H9 (cell line): Measurements from ENCODE around the gene KISS1R. TPM values are rescaled to one million over a fixed set of nuclear protein-coding genes. Genes with fewer than 3 reads are reported as not detected.

Experiments used
- DNase-seq: peaks from one replicate; pipeline ENCODE4 v3.0.0-alpha.2; 2017
- H2AFZ ChIP-seq: one replicate; pipeline ENCODE4 v1.6.1; 2013; ENCODE audit warnings: mild to moderate bottlenecking, low read length, control low read depth, moderate library complexity
- H2AK5ac ChIP-seq: 2 replicates; pipeline ENCODE4 v1.6.1; 2013; ENCODE audit warnings: low read length, control low read depth, mixed read lengths; ENCODE audit not compliant: insufficient read length
- H2BK120ac ChIP-seq: one replicate; pipeline ENCODE4 v1.6.1; 2013; ENCODE audit warnings: low read depth, mild to moderate bottlenecking, low read length, control low read depth, inconsistent platforms; ENCODE audit not compliant: poor library complexity, severe bottlenecking
- H2BK12ac ChIP-seq: 2 replicates; pipeline ENCODE4 v1.6.1; 2013; ENCODE audit warnings: low read length, control low read depth, mixed read lengths, low read depth; ENCODE audit not compliant: insufficient read length
- H2BK15ac ChIP-seq: 2 replicates; pipeline ENCODE4 v1.6.1; 2013; ENCODE audit warnings: low read depth, low read length, control low read depth
- H2BK20ac ChIP-seq: one replicate; pipeline ENCODE4 v1.6.1; 2013; ENCODE audit warnings: low read depth, mild to moderate bottlenecking, low read length, control low read depth, inconsistent platforms; ENCODE audit not compliant: poor library complexity, severe bottlenecking
- H2BK5ac ChIP-seq: 2 replicates; pipeline ENCODE4 v1.6.1; 2013; ENCODE audit warnings: low read length, control low read depth, mixed read lengths; ENCODE audit not compliant: insufficient read length
- H3K14ac ChIP-seq: 2 replicates; pipeline ENCODE4 v1.6.1; 2013; ENCODE audit warnings: low read length, control low read depth; ENCODE audit not compliant: insufficient read depth
- H3K18ac ChIP-seq: 2 replicates; pipeline ENCODE4 v1.6.1; 2013; ENCODE audit warnings: low read depth, mild to moderate bottlenecking, mixed read lengths, low read length, control low read depth; ENCODE audit not compliant: insufficient read length
- H3K23ac ChIP-seq: 2 replicates; pipeline ENCODE4 v1.6.1; 2013; ENCODE audit warnings: low read length, control low read depth, mixed read lengths, low read depth; ENCODE audit not compliant: insufficient read length
- H3K23me2 ChIP-seq: 2 replicates; pipeline ENCODE4 v1.6.1; 2013; ENCODE audit warnings: low read depth, mild to moderate bottlenecking, mixed read lengths, low read length, control low read depth; ENCODE audit not compliant: insufficient read length, poor library complexity, severe bottlenecking
- H3K27ac ChIP-seq: 2 replicates; pipeline ENCODE4 v1.5.1; 2013; ENCODE audit warnings: low read length, control low read depth, mixed read lengths, low read depth; ENCODE audit not compliant: insufficient read length
- H3K27me3 ChIP-seq: 2 replicates; pipeline ENCODE4 v1.6.1; 2013; ENCODE audit warnings: low read length, control low read depth, inconsistent platforms; ENCODE audit not compliant: insufficient read depth
- H3K4ac ChIP-seq: 2 replicates; pipeline ENCODE4 v1.6.1; 2013; ENCODE audit warnings: low read depth, mild to moderate bottlenecking, control low read depth, inconsistent platforms, low read length, moderate library complexity
- H3K4me1 ChIP-seq: 2 replicates; pipeline ENCODE4 v1.6.1; 2013; ENCODE audit warnings: low read length, control low read depth, inconsistent platforms; ENCODE audit not compliant: insufficient read depth
- H3K4me2 ChIP-seq: 2 replicates; pipeline ENCODE4 v1.6.1; 2013; ENCODE audit warnings: low read length, control low read depth, mixed read lengths; ENCODE audit not compliant: insufficient read length, insufficient read depth
- H3K56ac ChIP-seq: 2 replicates; pipeline ENCODE4 v1.6.1; 2013; ENCODE audit warnings: low read depth, mild to moderate bottlenecking, mixed read lengths, low read length, control low read depth; ENCODE audit not compliant: insufficient read length
- H3K79me1 ChIP-seq: 2 replicates; pipeline ENCODE4 v1.6.1; 2013; ENCODE audit warnings: low read depth, mild to moderate bottlenecking, moderate library complexity, low read length, control low read depth, inconsistent platforms; ENCODE audit not compliant: insufficient read depth, poor library complexity, severe bottlenecking
- H3K79me2 ChIP-seq: 2 replicates; pipeline ENCODE4 v1.6.1; 2013; ENCODE audit warnings: low read length, control low read depth, inconsistent platforms; ENCODE audit not compliant: insufficient read depth
- H3K9ac ChIP-seq: 2 replicates; pipeline ENCODE4 v1.6.1; 2013; ENCODE audit warnings: low read length, control low read depth, mixed read lengths; ENCODE audit not compliant: insufficient read length; ENCODE audit errors: extremely low read depth
- H3K9me3 ChIP-seq: one replicate; pipeline ENCODE4 v1.6.1; 2013; ENCODE audit warnings: low read depth, low read length, inconsistent platforms; ENCODE audit not compliant: control insufficient read depth
- H3T11ph ChIP-seq: one replicate; pipeline ENCODE4 v1.6.1; 2013; ENCODE audit warnings: mild to moderate bottlenecking, low read length, control low read depth, inconsistent platforms
- H4K20me1 ChIP-seq: one replicate; pipeline ENCODE4 v1.6.1; 2013; ENCODE audit not compliant: control insufficient read depth, insufficient read length, insufficient read depth
- H4K5ac ChIP-seq: 2 replicates; pipeline ENCODE4 v1.6.1; 2013; ENCODE audit warnings: low read depth, mild to moderate bottlenecking, mixed read lengths, low read length, control low read depth; ENCODE audit not compliant: insufficient read length
- H4K8ac ChIP-seq: replicated peaks from 2 replicates; pipeline ENCODE4 v1.6.1; 2013; ENCODE audit warnings: low read length, control low read depth, mixed read lengths, low read depth; ENCODE audit not compliant: insufficient read length
- H4K91ac ChIP-seq: 2 replicates; pipeline ENCODE4 v1.6.1; 2013; ENCODE audit warnings: low read depth, mild to moderate bottlenecking, moderate library complexity, mixed read lengths, low read length, control low read depth; ENCODE audit not compliant: insufficient read length
- H3K27ac Mint-ChIP-seq, 3 experiments: 2 replicates in 2 of 3; 3 replicates in 1 of 3; pipeline ENCODE4 v1.8.0; 2020 to 2021; ENCODE audit warnings: mixed read lengths in 3 of 3, mild to moderate bottlenecking in 1 of 3, moderate library complexity in 1 of 3
- H3K27me3 Mint-ChIP-seq: 2 replicates; pipeline ENCODE4 v1.8.0; 2021; ENCODE audit warnings: low read depth, mild to moderate bottlenecking, moderate library complexity, mixed read lengths
- H3K36me3 Mint-ChIP-seq, 3 experiments: 2 replicates in 2 of 3; 3 replicates in 1 of 3; pipeline ENCODE4 v1.8.0; 2020 to 2021; ENCODE audit warnings: low read depth in 3 of 3, mixed read lengths in 3 of 3; ENCODE audit not compliant: insufficient read depth in 1 of 3
- H3K4me1 Mint-ChIP-seq, 2 experiments: 2 replicates each; pipeline ENCODE4 v1.8.0; 2020; ENCODE audit warnings: mixed read lengths in 2 of 2
- H3K4me3 Mint-ChIP-seq, 2 experiments: 2 replicates in 1 of 2; 3 replicates in 1 of 2; pipeline ENCODE4 v1.8.0; 2020 to 2021; ENCODE audit warnings: mild to moderate bottlenecking in 2 of 2, mixed read lengths in 2 of 2, moderate library complexity in 1 of 2
- H3K9me3 Mint-ChIP-seq, 2 experiments: 2 replicates in 1 of 2; 3 replicates in 1 of 2; pipeline ENCODE4 v1.8.0; 2020; ENCODE audit warnings: mild to moderate bottlenecking in 2 of 2, mixed read lengths in 2 of 2, moderate library complexity in 1 of 2
- WGBS: extraction: QIAGEN DNeasy Blood & Tissue Kit; methylation state at CpG from one replicate; pipeline ENCODE4 v1.1.7; 2013; ENCODE audit warnings: missing lambda C conversion rate, low lambda C conversion rate, mixed read lengths; ENCODE audit not compliant: insufficient read length; ENCODE audit errors: extremely low coverage; 5-methylcytosine and 5-hydroxymethylcytosine counted together
- total RNA-seq: library from RNA; stranded (reverse); gene quantifications from 2 replicates; pipeline ENCODE4 v1.2.1, GENCODE V29; 2021
- TF ChIP-seq, protein P1 (sequence below): fragments of 200-600 bp; sonication (generic); conservative IDR thresholded peaks from 3 replicates; pipeline ENCODE4 v1.8.0; 2021; ENCODE audit warnings: antibody characterized with exemption, mild to moderate bottlenecking

KISS1R gene
- total RNA-seq, 1 experiment from 2014 or later = 3.3 TPM

DNA sequence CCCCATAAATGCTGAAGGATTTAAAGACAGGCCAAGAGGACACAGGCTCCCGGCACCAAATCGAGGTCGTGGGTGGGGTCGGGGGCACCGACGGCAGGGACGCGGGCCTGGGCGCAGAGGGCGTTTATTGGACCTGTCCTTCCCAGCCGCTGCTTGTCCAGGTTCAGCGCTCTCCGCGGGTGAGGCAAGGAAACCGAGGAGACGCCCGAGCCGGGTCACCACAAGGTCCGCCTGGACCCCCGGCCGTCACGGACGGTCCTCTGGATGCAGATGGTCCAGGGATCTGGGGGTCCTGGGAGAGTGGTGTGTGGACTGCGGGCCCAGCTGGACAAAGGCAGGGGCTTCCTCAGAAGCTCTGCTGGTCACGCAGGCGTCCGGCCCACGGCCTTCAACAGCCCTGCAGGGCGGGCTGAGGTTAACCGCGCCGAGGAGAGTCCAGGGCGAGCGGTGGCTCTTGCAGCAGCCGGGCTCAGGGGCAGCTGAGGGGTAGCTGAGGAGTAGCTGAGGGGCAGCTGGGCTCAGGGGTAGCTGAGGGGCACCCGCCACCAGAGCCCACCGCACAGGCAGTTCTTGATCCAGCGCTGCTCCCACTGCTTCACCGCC, 49.2 kb upstream of the KISS1R start:
- no peak overlapping the region for H3K4me2 ChIP-seq
- no peak overlapping the region for H3K18ac ChIP-seq
- TF ChIP-seq, protein P1, sequence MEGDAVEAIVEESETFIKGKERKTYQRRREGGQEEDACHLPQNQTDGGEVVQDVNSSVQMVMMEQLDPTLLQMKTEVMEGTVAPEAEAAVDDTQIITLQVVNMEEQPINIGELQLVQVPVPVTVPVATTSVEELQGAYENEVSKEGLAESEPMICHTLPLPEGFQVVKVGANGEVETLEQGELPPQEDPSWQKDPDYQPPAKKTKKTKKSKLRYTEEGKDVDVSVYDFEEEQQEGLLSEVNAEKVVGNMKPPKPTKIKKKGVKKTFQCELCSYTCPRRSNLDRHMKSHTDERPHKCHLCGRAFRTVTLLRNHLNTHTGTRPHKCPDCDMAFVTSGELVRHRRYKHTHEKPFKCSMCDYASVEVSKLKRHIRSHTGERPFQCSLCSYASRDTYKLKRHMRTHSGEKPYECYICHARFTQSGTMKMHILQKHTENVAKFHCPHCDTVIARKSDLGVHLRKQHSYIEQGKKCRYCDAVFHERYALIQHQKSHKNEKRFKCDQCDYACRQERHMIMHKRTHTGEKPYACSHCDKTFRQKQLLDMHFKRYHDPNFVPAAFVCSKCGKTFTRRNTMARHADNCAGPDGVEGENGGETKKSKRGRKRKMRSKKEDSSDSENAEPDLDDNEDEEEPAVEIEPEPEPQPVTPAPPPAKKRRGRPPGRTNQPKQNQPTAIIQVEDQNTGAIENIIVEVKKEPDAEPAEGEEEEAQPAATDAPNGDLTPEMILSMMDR = no peak
- 0 out of 5 replicates have a peak overlapping the region, but pooled peaks of 1 of the 2 experiments have one; percentile 29 for H3K4me3 Mint-ChIP-seq
- no peak for DNase-seq
- no peak overlapping the region for H3K56ac ChIP-seq
- H3K27ac ChIP-seq = no peak overlapping the region
- peak overlapping the region in 1 of 3 experiments; percentile 64; a peak in 1 of 7 replicates for H3K27ac Mint-ChIP-seq
- no peaks in the 10 kb centered on the region for H3K27me3 ChIP-seq
- no peaks in the 10 kb centered on the region for H3K79me2 ChIP-seq
- peaks cover 8 to 22% of the 10 kb centered on the region in 2 experiments for H3K4me1 Mint-ChIP-seq
- peaks cover 6% of the 10 kb centered on the region; the same call in 1 of the 2 replicates for H3K27me3 Mint-ChIP-seq
- no peak overlapping the region for H4K91ac ChIP-seq
- no peak overlapping the region for H3T11ph ChIP-seq
- H3K23ac ChIP-seq = no peak overlapping the region
- H3K4ac ChIP-seq = no peak overlapping the region
- WGBS = no CpG with 5 or more reads among the region's 39 CpGs
- no peaks in the 10 kb centered on the region for H4K20me1 ChIP-seq
- no peak overlapping the region for H2AFZ ChIP-seq
- no peak overlapping the region for H3K14ac ChIP-seq
- H2BK15ac ChIP-seq = no peak overlapping the region
- no peak overlapping the region for H4K5ac ChIP-seq
- no peak overlapping the region for H4K8ac ChIP-seq
- peaks cover 20 to 43% (median 33%) of the 10 kb centered on the region in 3 experiments for H3K36me3 Mint-ChIP-seq
- H3K9me3 ChIP-seq = no peaks in the 10 kb centered on the region
- no peak overlapping the region for H2BK120ac ChIP-seq
- no peak overlapping the region for H3K9ac ChIP-seq
- H3K23me2 ChIP-seq = no peaks in the 10 kb centered on the region
- no peaks in the 10 kb centered on the region for H3K4me1 ChIP-seq
- no peak overlapping the region for H2BK20ac ChIP-seq
- no peaks in the 10 kb centered on the region for H3K79me1 ChIP-seq
- no peak overlapping the region for H2BK12ac ChIP-seq
- no peak overlapping the region for H2BK5ac ChIP-seq
- peaks cover 6 to 7% of the 10 kb centered on the region in 2 experiments for H3K9me3 Mint-ChIP-seq
- no peak overlapping the region for H2AK5ac ChIP-seq
